HG03135 (cell line): ENCODE results near the gene IGSF23.
"Not testable (repeated sequence)": the region's sequence is repeated elsewhere in the genome, so short reads cannot be mapped to it uniquely, and the experiment has no call there.

Experiments
- ATAC-seq: cut with Tn5 transposase; IDR thresholded peaks from one replicate; pipeline ENCODE4 v1.9.1; 2021; ENCODE audit warnings: mild to moderate bottlenecking, moderate library complexity; ENCODE audit not compliant: unreplicated experiment

IGSF23 gene

GRCh38 chr19:44611812-44612295 lies 1.5 kb upstream of the IGSF23 start:
- no peak for ATAC-seq

- no peak for ATAC-seq
Measured at GRCh38 chr19:44614313-44614712, 950 bp downstream of the IGSF23 start.

GRCh38 chr19:44615863-44616247 lies 2.5 kb downstream of the IGSF23 start:
- no peak for ATAC-seq

GRCh38 chr19:44617110-44617880 lies 3.9 kb downstream of the IGSF23 start:
- no peak for ATAC-seq

GRCh38 chr19:44618640-44619357 lies 5.4 kb downstream of the IGSF23 start:
- no peak for ATAC-seq

- no peak for ATAC-seq
Measured at GRCh38 chr19:44620667-44621066, 7.3 kb downstream of the IGSF23 start.

GRCh38 chr19:44621367-44621766 lies 8.0 kb downstream of the IGSF23 start:
- ATAC-seq = no peak

GRCh38 chr19:44623080-44623479 lies 9.7 kb downstream of the IGSF23 start:
- no peak for ATAC-seq

- ATAC-seq = no peak
Measured at GRCh38 chr19:44623626-44624025, 10.3 kb downstream of the IGSF23 start.

GRCh38 chr19:44624840-44625354 lies 11.5 kb downstream of the IGSF23 start:
- ATAC-seq = no peak

GRCh38 chr19:44625637-44626036 lies 12.3 kb downstream of the IGSF23 start:
- not testable (repeated sequence) for ATAC-seq

GRCh38 chr19:44626048-44626624 lies 12.8 kb downstream of the IGSF23 start:
- no peak for ATAC-seq

- ATAC-seq = no peak
Measured at GRCh38 chr19:44627631-44628030, 14.3 kb downstream of the IGSF23 start.

- no peak for ATAC-seq
Measured at GRCh38 chr19:44628793-44629192, 15.4 kb downstream of the IGSF23 start.

- not testable (repeated sequence) for ATAC-seq
Measured at GRCh38 chr19:44631611-44632010, 18.2 kb downstream of the IGSF23 start.

- not testable (repeated sequence) for ATAC-seq
Measured at GRCh38 chr19:44634058-44634457, 20.7 kb downstream of the IGSF23 start.

- no peak for ATAC-seq
Measured at GRCh38 chr19:44634785-44635184, 21.4 kb downstream of the IGSF23 start.

- ATAC-seq = no peak
Measured at GRCh38 chr19:44635581-44636438, 22.4 kb downstream of the IGSF23 start.

- no peak for ATAC-seq
Measured at GRCh38 chr19:44636439-44637389, 23.4 kb downstream of the IGSF23 start.

- ATAC-seq = no peak
Measured at GRCh38 chr19:44637390-44637764, 24.0 kb downstream of the IGSF23 start.
